ENCODE results near the gene FAM83B.

Gene FAM83B

DNA sequence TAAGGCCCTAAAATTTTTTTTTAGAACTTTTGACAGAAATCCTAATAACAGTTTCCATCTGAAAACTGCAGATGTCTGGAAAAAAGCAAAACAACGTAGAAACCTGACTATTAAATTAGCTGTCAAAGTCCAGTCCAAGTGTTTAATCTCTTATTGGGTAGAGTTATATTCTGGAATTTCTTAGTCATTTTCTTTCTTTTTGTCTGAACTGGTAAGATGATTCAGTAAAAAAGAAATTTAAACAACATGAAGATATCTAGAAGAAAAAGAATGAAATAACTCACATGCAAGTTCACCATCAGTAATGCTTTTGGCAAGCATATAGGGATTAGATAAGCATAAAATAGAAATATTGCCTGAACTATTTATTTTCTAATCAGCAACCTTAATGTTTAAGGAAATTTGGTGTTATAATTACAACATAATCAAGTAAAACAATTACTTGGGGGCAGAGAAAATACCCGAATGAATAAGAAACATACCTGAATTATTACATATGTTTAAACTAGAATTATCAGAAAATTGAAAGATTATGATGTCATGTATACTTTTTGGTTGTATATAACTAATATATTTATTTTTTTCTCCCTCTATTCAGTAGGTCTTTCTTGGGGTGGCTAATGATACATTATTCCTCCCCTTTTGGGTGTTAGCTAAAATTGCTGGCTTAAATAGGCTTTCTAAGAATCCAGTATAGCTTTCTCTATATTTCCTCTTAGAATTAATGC is 51.1 kb downstream of the FAM83B start:
- Mint-ChIP-seq H3K4me3 (no peak overlapping the region), H3K27ac (no peak overlapping the region), H3K27me3 (ENCODE audit: low read depth) (no peaks in the 10 kb centered on the region), H3K4me1 (ENCODE audit: low read depth) (no peaks in the 10 kb centered on the region), H3K36me3 (ENCODE audit: low read depth) (no peaks in the 10 kb centered on the region), H3K9me3 (no peaks in the 10 kb centered on the region)
- DNase-seq (ENCODE audit: low spot score): no peak

DNA sequence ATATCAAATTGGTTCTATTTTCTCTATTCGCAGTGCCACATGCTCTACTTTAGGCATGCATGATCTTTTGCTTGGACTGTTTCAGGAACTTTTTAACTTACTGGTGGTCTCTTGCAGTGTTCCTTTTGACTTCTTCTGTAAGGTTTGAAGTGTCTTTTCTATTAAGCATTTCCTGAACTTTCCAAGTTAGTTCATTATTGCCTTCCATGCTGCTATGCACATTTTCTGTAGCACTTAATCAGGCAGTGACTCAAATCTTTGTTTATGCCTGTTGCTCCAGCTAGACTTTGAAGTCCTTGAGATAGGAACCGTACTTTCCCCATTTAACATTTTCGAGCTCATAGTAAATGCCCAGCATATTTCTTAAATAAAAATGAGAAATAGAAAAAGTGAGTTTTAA is 52.2 kb downstream of the FAM83B start:
- no peaks in the 10 kb centered on the region for H3K36me3 Mint-ChIP-seq (ENCODE audit: low read depth)
- no peak overlapping the region for H3K27ac Mint-ChIP-seq
- no peak overlapping the region for H3K4me3 Mint-ChIP-seq
- no peaks in the 10 kb centered on the region for H3K27me3 Mint-ChIP-seq (ENCODE audit: low read depth)
- H3K9me3 Mint-ChIP-seq: no peaks in the 10 kb centered on the region
- no peak for DNase-seq (ENCODE audit: low spot score)
- H3K4me1 Mint-ChIP-seq (ENCODE audit: low read depth): no peaks in the 10 kb centered on the region

DNA sequence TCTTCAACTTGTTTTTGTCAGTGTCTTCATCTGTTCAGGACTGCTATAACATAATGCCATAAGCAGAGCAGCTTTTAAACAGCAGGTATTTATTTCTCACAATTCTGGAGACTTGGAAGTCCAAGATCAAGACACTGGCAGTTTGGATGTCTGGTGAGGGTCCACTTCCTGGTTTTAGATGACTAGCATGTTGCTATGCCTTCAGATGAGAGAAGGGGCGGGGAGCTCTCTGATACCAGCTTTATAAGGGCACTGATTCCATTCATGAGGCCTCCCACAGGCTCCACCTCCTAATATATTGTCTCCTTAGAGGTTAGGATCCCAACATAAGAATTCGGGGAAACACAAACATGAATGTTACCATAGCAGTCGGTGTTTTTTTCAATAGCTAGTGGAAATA is 52.9 kb downstream of the FAM83B start:
- Mint-ChIP-seq H3K27me3 (ENCODE audit: low read depth) (no peaks in the 10 kb centered on the region), H3K27ac (no peak overlapping the region), H3K4me1 (ENCODE audit: low read depth) (no peaks in the 10 kb centered on the region), H3K36me3 (ENCODE audit: low read depth) (no peaks in the 10 kb centered on the region), H3K9me3 (no peaks in the 10 kb centered on the region), H3K4me3 (no peak overlapping the region)
- no peak for DNase-seq (ENCODE audit: low spot score)

DNA sequence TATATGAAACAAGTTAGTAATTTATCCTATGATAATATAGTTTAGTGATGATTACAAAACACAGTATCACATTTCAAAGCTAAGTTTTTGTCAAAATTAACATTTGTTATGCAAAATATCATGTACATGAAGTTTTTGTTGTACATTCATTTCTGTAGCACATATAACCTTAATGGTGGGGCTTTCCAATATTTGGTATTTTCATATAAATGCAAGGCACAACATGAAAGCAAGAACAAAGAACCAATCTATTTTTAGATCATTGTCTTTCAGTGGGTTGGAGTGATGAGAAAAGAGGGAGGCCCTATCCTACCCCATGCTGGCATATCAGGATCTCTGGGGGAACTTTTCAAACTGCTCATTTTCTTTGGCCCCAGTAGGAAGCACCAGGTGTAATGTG is 53.4 kb downstream of the FAM83B start:
- no peaks in the 10 kb centered on the region for H3K27me3 Mint-ChIP-seq (ENCODE audit: low read depth)
- H3K4me1 Mint-ChIP-seq (ENCODE audit: low read depth): no peaks in the 10 kb centered on the region
- H3K36me3 Mint-ChIP-seq (ENCODE audit: low read depth): no peaks in the 10 kb centered on the region
- H3K27ac Mint-ChIP-seq: no peak overlapping the region
- DNase-seq (ENCODE audit: low spot score): no peak
- no peak overlapping the region for H3K4me3 Mint-ChIP-seq
- H3K9me3 Mint-ChIP-seq: no peaks in the 10 kb centered on the region

DNA sequence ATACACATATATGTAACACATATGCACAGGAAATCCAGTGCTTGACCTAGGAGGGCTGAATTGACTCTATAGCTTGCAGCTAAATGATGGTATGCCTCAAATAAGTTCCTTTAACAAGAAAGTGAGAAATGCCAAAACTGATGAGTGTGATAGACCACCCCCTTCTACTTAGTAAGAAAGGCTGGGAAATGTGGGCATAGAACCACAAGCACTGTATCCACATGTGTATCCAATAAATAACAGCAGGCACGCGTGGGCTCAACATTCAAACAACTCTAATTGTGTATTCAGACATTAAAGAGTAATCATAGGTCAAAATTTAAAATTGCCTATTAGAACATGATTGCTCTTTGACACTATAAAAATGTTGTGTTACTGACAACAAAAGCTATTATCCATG is 54.1 kb downstream of the FAM83B start:
- DNase-seq (ENCODE audit: low spot score): no peak
- Mint-ChIP-seq H3K27ac (no peak overlapping the region), H3K9me3 (peaks cover 4% of the 10 kb centered on the region), H3K4me3 (no peak overlapping the region), H3K27me3 (ENCODE audit: low read depth) (no peaks in the 10 kb centered on the region), H3K36me3 (ENCODE audit: low read depth) (no peaks in the 10 kb centered on the region), H3K4me1 (ENCODE audit: low read depth) (no peaks in the 10 kb centered on the region)

DNA sequence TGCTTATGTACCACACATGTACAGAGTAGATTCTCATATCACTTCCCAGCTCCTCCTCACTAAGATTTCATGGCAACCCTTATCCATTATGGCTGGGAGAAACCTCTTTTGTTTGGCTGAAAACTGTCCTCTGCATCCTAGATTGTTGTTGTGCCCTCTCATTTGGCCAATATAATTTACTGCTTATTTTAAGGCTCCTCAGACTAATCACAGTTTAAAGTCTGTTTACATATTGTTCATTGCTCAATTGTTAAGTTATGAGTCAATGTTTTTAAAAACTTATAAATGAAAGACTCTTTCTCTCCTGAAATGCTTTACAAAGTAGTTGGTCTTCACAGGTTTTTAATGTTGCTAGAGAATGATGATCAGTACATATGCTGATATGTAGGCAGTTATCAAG is 57.3 kb downstream of the FAM83B start:
- H3K4me3 Mint-ChIP-seq: no peak overlapping the region
- no peak overlapping the region for H3K27ac Mint-ChIP-seq
- no peaks in the 10 kb centered on the region for H3K4me1 Mint-ChIP-seq (ENCODE audit: low read depth)
- no peak for DNase-seq (ENCODE audit: low spot score)
- H3K9me3 Mint-ChIP-seq: peaks cover 4% of the 10 kb centered on the region
- H3K36me3 Mint-ChIP-seq (ENCODE audit: low read depth): no peaks in the 10 kb centered on the region
- no peaks in the 10 kb centered on the region for H3K27me3 Mint-ChIP-seq (ENCODE audit: low read depth)

DNA sequence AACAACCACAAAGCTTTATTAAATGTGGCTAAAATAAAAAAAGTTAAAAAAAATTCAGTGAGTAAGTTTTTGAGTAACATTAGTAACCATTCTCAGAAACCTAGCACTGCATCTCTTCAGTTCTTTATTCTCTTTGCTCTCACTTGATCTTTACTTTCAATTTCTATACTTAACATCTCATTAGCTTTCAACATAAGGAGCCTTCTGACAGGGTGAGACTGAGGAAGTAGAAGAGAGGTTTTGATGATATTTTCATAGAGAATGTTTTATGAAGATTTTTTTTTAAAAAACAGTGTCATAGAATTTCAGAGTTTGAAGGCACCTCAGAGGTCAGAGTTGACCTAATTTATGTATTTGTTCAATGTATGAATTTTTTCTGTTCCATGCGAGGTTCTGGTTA is 60.8 kb downstream of the FAM83B start:
- Mint-ChIP-seq H3K27ac (no peak overlapping the region), H3K4me3 (no peak overlapping the region)
- DNase-seq (ENCODE audit: low spot score): no peak

DNA sequence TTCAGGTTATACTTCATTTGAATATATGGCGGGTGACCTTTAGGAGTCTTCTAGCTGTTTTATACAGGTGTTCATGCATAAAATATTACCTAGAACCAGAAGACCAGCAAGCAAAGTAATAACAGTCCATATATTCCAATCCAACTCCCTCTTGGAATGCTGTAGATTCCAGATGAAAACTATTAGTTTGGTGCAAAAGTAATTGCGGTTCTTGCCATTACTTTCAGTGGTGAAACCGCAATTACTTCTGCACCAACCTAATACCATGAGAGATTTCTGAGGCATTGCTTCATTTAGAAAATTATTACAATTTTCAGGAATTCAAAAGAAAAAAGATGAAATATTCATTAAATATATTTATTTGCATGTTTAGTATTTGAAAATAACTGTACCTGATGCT is 62.6 kb downstream of the FAM83B start:
- no peak for DNase-seq (ENCODE audit: low spot score)
- no peaks in the 10 kb centered on the region for H3K4me1 Mint-ChIP-seq (ENCODE audit: low read depth)
- H3K36me3 Mint-ChIP-seq (ENCODE audit: low read depth): no peaks in the 10 kb centered on the region
- H3K27me3 Mint-ChIP-seq (ENCODE audit: low read depth): no peaks in the 10 kb centered on the region
- H3K9me3 Mint-ChIP-seq: peaks cover 7% of the 10 kb centered on the region
- no peak overlapping the region for H3K4me3 Mint-ChIP-seq
- H3K27ac Mint-ChIP-seq: no peak overlapping the region

More for the DNA sequence above, 60.8 kb downstream of the FAM83B start:
- H3K9me3 Mint-ChIP-seq: peaks cover 4% of the 10 kb centered on the region
- no peaks in the 10 kb centered on the region for H3K27me3 Mint-ChIP-seq (ENCODE audit: low read depth)
- no peaks in the 10 kb centered on the region for H3K4me1 Mint-ChIP-seq (ENCODE audit: low read depth)
- H3K36me3 Mint-ChIP-seq (ENCODE audit: low read depth): no peaks in the 10 kb centered on the region

DNA sequence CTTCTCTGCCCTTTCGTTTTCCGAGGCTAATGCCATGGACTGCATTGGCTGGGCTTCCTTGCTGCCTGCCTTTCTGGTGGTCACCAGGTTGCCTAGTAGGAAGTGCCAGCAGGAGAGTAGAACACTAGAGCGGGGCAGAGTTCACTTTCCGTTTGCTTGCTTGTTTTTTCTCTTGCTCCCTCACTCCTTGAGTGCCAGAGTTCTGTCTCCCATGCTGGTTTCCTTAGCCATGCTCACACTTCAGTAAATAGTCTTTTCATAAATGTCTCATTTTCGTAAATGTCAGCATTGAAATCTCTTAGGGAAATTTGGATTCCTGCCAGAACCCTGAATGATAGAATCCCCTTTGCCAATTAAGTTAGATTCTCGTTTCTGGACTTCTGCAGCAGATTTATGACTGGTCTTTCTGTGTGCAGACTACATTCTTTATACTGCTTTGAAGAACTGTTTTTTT is 63.9 kb downstream of the FAM83B start:
- Mint-ChIP-seq H3K27me3 (ENCODE audit: low read depth) (no peaks in the 10 kb centered on the region), H3K36me3 (ENCODE audit: low read depth) (no peaks in the 10 kb centered on the region), H3K4me3 (no peak overlapping the region), H3K27ac (no peak overlapping the region), H3K9me3 (peaks cover 4% of the 10 kb centered on the region), H3K4me1 (ENCODE audit: low read depth) (no peaks in the 10 kb centered on the region)
- DNase-seq (ENCODE audit: low spot score): no peak

DNA sequence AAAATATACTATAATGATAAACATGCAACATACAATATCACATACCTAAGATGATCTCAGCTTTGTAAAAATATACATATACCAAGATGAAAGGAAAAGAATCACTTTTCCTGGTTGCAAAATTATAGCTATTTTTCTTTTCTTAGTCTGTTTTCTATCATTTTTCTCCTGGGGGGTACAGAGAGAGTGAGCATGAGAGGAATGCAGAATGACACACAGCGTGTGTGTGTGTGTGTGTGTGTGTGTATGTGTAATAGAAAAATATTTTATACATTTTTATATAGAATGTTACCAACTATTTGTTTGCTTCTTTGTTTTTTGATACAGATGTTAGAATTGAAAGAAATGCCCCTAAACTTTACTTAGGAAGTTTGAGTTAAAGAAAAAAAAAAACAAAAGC is 64.3 kb downstream of the FAM83B start:
- no peak overlapping the region for H3K4me3 Mint-ChIP-seq
- DNase-seq (ENCODE audit: low spot score): no peak
- H3K4me1 Mint-ChIP-seq (ENCODE audit: low read depth): no peaks in the 10 kb centered on the region
- no peaks in the 10 kb centered on the region for H3K36me3 Mint-ChIP-seq (ENCODE audit: low read depth)
- H3K9me3 Mint-ChIP-seq: peaks cover 6% of the 10 kb centered on the region
- H3K27ac Mint-ChIP-seq: no peak overlapping the region
- H3K27me3 Mint-ChIP-seq (ENCODE audit: low read depth): no peaks in the 10 kb centered on the region

DNA sequence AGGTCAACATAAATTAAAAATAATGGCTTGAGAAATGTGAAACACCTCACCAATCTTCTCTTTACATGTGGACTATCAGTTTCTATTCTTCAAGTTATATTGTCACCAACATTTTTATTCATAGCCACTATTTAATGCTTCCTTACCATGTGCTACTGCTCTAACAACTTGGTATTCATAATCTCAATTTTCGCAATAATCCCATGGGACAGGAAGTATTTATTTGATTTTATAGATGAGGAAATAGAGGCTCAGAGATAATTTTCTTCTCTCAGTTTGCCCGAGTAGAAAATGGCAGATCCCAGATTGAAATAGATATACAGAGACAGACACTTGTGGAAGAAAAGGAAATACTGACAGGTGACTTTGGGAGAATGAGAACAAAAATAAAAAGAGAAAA is 66.6 kb downstream of the FAM83B start:
- Mint-ChIP-seq H3K27me3 (ENCODE audit: low read depth) (no peaks in the 10 kb centered on the region), H3K4me3 (no peak overlapping the region), H3K4me1 (ENCODE audit: low read depth) (no peaks in the 10 kb centered on the region), H3K27ac (no peak overlapping the region), H3K9me3 (peaks cover 8% of the 10 kb centered on the region), H3K36me3 (ENCODE audit: low read depth) (no peaks in the 10 kb centered on the region)
- no peak for DNase-seq (ENCODE audit: low spot score)

DNA sequence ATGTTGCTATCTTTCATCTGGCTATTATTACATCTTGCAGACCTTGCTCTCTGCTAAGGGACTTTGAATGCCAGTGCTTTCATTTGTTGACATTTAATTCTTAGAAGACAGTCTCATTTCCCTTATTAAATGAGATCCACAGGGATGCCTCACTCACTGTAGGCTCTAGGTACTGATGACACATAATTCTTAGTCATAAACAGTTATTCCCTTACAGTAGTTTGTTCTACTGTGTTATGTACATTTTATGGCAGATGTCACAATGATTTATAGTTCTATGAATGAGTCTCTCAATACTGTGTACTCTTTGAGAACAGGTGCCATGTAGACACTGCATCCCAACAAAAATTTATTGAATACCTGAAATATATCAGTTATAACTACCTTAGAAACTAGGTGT is 70.3 kb downstream of the FAM83B start:
- no peaks in the 10 kb centered on the region for H3K27me3 Mint-ChIP-seq (ENCODE audit: low read depth)
- no peaks in the 10 kb centered on the region for H3K4me1 Mint-ChIP-seq (ENCODE audit: low read depth)
- peaks cover 8% of the 10 kb centered on the region for H3K9me3 Mint-ChIP-seq
- no peaks in the 10 kb centered on the region for H3K36me3 Mint-ChIP-seq (ENCODE audit: low read depth)
- DNase-seq (ENCODE audit: low spot score): no peak
- no peak overlapping the region for H3K27ac Mint-ChIP-seq
- H3K4me3 Mint-ChIP-seq: no peak overlapping the region

DNA sequence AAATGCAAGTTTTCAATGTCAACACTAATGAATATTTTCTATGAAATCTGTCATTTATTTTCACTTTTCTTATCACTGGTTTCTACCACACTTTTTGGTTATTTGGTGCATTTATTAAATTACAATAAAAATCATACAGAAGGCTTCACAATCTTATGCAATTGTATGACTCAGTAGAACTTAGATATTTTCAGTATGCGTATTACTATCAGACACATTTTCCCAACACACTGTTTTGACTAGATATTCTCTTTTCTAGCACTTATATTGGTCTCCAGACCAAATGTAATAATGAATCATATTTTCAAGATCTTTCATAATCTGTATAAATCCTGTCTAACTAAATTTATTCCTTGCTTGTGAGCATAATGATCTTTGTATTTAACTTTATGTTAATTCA is 74.1 kb downstream of the FAM83B start:
- no peaks in the 10 kb centered on the region for H3K36me3 Mint-ChIP-seq (ENCODE audit: low read depth)

DNA sequence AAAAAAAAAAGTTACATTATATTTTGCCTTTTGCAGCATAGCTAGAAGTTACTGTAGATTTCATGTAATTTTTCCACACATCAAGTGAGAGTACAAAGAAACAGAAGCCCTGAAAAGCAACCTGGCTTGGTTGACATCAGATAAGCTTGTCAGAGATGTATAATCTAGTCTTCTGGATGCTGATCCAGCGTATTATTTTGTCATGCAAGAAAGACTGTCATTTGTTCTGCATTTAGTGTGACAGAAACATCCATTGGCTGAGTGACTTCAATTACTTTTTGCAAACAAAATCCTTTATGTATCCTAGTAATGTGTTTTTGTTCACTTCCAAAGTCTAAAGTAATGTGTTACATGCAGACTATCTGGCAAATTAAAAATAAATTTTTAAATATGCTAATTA is 75.3 kb downstream of the FAM83B start:
- no peak overlapping the region for H3K27ac Mint-ChIP-seq
- H3K27me3 Mint-ChIP-seq (ENCODE audit: low read depth): no peaks in the 10 kb centered on the region
- no peaks in the 10 kb centered on the region for H3K4me1 Mint-ChIP-seq (ENCODE audit: low read depth)
- H3K36me3 Mint-ChIP-seq (ENCODE audit: low read depth): no peaks in the 10 kb centered on the region
- no peak for DNase-seq (ENCODE audit: low spot score)
- H3K4me3 Mint-ChIP-seq: no peak overlapping the region
- no peaks in the 10 kb centered on the region for H3K9me3 Mint-ChIP-seq

More for the DNA sequence above, 74.1 kb downstream of the FAM83B start:
- DNase-seq (ENCODE audit: low spot score): no peak
- no peaks in the 10 kb centered on the region for H3K27me3 Mint-ChIP-seq (ENCODE audit: low read depth)
- no peak overlapping the region for H3K4me3 Mint-ChIP-seq
- H3K4me1 Mint-ChIP-seq (ENCODE audit: low read depth): no peaks in the 10 kb centered on the region
- H3K27ac Mint-ChIP-seq: no peak overlapping the region
- peaks cover 4% of the 10 kb centered on the region for H3K9me3 Mint-ChIP-seq

DNA sequence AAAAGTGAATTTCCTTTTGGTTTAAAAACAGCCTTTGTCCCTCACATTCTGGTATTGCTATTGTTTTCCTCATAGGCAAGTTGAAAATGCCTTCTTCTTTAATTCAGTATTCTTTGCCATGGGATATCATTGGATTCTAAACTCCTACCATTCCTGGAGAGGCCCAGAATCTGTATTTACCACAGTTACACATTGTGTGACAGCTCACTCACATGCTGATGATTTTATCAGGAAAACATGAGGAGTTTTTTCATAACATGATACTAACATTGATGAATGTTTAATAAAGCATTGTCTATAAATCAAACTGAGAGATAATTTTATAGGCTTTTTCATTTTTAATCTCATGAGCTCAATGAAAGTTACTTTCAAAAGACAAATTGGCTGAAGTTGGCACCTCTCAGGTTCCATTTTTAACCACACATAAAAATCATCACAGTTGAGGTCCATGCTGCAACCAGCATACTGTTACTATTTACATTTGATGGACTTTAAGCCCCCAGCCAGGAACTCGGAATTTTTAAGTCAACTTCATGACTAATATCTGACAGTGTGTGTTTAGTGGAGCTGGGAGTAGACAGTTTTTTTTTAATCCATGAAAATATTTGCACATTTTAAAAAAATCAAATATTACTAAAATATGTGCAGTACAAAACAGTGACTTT is 82.8 kb downstream of the FAM83B start:
- no peaks in the 10 kb centered on the region for H3K4me1 Mint-ChIP-seq (ENCODE audit: low read depth)
- no peaks in the 10 kb centered on the region for H3K36me3 Mint-ChIP-seq (ENCODE audit: low read depth)
- no peaks in the 10 kb centered on the region for H3K27me3 Mint-ChIP-seq (ENCODE audit: low read depth)
- H3K4me3 Mint-ChIP-seq: no peak overlapping the region
- no peak for DNase-seq (ENCODE audit: low spot score)
- H3K9me3 Mint-ChIP-seq: peaks cover 24% of the 10 kb centered on the region
- no peak overlapping the region for H3K27ac Mint-ChIP-seq

All from T-helper 2 cell treated with Interferon-gamma antibody and Interleukin-4, amounts not matched to agents 5 μg/mL and 100 μg/mL, for 36 hours (primary cell).